NCI-H146 treated with DMSO at 0.1 percent for 48 hours (cell line): ENCODE results near the gene WSCD1.

Experiments
- DNase-seq: peaks from one replicate; lab custom pipeline; 2025; ENCODE audit not compliant: unreplicated experiment; lab: John Stamatoyannopoulos, UW

WSCD1 gene

DNA sequence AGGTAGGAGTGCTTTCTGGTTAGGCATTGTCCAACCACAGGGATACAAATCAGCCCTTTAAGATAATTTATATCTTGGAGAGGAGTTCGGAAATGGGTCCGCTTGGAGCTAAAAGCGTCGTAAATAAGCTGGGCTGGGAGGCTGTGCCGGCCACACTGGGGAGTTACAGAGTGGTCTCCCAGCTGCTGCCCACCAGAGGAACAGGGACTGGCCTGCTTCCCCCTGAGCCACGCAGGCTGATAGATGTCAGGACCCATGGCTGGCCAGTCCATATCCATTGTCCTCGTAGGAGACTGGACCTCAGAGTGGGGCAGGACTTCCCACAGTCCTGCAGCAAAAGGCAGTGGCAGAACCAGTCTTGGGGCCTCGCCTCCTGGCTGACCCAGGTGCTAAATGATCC is 12.6 kb upstream of the WSCD1 start:
- DNase-seq, result no peak

DNA sequence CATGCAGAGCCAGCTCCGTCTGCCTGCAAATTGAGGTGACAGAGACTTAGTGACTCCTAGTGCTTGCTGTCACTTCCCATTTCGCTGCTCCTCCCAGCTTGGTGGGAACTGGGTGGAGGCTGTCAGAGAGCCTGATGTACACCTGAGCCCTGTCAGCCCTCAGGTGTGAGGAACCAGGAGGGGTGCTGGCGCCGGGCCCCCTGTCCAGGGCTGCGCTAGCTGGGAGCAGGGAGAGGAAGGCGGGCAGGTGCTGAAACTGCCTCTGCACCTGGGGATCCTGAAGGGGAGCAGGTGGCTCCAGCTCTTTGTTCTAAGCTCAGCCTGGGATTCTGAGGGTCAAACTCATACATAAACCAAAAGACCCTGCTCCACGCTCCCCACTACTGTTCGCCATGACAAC is 10.8 kb upstream of the WSCD1 start:
- peak; percentile 29 for DNase-seq

DNA sequence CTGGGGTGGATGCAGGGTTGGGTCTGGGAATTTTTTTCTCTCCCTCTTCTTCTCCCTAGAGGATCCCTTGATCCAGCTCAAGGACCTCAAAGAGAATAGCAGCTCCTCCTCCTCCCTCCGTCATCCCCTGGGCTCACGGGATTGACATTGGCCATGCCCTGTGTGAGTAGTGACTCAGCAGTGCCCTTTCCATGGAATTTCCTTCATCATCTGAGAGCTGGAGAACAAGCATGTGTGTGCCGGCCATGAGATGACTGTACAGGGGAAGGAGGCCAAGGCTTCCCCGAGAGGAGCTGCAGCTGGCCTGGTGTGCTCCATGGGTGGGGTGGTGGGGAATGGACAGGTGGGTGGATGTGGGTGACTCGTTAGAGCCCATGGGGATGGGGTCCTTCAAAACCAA is 8.9 kb upstream of the WSCD1 start:
- no peak for DNase-seq

DNA sequence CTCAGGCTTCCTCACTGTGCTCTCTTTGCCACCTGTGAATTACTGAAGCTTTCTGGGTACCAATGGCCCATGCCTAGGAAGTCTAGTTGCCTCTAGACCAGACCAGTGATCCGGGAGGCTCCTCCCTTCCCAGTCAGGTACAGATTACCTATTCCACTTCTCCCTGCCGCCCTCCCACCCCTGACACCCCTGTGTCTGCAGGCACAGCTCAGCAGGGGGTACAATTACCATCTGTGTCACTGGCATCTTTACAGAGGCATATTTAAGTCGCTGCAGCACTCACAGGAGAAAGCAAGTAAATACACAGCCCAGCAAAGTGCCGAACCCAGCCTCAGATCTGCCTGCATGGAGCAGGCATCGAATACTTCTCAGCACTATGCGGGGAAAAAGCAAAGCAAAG is 5.3 kb upstream of the WSCD1 start:
- DNase-seq, result peak; percentile 39

DNA sequence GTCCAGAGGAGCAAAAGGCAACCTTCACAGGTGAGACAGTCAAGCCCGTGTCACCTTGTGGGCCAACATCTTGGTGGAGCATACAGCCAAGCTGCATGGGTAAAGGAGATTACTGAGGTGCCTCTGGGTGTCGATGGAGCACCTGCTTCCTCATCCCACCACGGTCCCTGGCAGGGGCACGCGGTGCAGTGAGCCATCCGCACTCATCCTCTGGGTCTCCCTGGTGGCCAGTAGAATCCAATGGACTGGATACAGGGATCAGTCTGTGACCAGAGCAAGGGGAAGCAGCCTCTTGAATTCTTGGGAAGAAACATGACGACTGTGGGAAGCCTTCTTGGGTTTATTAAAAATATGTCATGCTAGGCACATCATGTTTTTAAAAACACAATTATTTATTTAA is 4.8 kb upstream of the WSCD1 start:
- DNase-seq, result no peak

DNA sequence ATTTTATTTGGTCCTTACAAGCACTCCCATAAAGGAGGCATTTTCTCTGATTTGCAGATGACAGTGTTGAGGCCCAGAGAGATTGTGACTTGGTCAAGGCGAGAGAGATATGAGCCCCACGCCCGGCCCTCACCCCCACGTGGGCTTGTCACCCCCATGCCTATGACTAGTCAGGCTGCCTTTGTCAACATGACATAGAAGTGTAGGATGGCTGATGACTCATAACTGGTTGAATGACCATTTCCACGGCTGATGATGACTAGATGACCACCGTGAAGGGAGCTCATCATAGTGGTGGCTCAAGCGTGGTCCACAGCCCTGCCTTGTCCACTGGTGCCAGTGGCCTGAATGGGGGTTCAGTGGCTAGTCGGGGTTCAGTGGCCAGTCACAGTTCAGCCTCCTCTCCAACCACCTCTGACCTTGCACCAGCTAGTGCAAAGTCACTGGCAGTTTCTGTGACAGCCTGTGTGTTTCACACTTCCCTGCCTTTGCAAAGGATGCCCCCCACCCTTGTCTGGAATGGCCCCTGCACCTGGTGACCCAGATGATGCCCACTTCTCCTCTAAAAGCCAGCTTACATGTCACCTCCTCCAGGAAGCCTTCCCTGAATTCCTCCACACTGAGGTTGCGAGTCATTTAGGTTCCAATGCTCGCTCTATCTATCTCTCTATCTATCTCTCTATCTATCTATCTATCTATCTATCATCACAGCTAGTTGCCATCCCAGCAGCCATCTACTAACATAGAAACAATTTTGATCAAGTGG is 3.8 kb upstream of the WSCD1 start:
- no peak for DNase-seq

DNA sequence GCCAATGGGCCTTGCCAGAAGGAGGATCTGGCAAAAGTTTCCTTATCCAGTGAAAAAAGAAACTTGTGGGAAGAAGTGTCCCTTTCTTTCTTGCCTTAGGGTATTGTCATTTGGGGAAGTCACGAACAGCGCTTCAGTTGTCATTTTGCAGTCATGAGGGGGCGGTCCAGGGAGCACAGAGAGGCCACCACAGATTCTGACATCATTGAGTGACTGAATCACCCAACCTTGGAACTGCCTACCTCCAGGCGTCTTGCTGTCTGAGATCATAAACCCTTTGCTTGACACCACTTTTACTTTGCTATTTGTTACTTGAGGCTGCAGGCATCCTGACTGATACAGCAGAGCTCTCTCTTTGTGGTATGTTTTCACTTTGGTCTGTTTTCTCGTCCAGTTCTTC is 3.1 kb upstream of the WSCD1 start:
- no peak for DNase-seq

DNA sequence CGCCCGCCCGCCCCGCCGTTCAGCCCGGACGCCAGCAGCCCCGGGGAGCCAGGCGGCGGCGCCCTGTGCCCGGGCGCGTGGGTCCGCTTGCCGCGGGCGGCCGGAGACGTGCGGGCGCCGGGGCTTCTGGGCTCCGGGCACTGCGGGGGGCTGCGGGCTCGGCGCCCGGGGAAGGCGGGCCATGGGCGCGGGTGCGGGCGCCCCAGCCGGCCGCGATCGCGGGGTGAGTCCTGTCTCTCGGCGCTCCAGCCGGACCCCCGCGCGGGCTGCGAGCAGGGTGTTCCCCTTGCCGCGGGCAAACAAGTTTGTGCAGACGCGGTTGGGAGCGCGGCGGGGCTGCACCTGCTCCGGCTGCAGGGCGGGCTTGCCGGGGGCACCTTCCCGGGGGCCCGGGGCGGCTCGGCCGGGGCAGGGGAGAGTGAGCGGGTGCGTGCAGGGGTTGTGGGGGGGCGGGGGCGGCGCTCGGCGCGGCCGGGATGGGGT is 292 bp downstream of the WSCD1 start:
- no peak for DNase-seq

DNA sequence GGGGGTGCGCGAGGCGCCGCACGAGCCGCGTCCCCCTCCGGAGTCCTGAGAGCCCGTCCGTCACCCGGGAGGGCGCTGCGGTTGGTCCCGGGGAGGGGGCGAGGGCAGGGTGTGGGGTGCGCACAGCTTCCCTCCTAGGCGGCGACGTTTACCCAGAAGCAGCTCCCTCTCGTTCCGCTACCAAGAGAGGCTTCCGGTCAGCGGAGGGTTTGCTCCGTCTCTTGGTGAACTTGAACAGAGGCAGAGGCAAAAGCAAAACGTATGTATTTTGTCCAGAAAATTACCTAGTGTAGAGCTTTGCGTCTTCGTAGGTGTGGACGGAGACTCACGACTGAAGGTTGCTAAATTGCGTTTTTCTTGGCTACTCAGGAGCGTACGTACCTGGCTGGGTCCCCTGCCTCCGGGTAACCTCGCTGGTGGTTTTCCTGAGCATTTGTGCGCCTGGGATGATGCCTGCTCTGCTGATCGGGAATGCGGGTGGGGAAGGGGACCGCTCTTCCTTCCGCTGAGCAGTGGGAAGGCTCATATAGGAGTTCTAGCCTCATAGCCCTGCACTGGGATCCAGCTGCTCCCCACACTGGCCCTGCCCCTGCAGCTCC is 833 bp downstream of the WSCD1 start:
- DNase-seq, result peak; percentile 13

DNA sequence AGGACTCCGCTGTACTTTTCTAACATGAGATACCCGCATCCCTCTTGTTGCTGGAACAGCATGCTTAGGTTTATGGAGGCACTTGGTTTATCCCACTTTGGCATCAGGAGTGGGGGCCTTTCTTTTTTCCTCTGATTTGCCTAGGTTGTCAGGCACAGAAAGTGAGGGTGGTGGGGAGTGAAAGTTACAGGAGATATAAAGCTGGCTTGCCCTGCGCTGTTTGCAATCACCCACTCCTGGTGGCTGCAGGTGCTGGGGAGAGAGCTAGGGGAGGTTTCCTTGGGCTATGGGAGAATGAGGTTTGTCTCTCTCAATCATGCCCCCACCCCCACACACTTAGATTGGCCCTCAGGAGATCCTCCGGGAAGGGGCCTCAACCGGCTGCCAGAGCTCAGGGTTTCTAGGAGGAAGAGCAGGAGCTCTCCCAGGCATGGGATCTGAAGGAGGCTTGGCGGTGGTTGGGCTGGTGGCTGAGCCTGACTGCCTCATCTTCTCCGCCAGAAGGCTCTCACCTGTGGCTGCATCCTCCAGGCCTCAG is 1.4 kb downstream of the WSCD1 start:
- no peak for DNase-seq

DNA sequence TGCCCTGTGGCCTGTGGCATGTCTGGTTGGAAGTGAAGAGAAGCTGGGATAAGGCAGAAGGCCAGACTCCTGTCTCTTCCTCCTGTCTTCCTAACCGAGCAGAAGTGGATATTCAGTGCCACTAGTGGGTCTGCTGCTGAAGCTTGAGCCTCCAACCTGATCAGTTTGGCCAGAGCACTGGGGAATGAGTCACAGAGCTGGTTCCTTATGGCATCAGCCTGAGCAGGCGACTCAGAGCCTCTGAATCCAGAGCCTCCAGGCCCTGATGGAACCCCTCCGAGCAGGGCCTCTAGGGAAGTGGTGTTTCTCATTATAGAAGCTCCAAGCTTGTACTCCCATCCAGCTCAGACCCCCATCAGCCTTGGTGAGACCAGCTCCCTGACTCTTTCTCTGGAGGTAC is 2.0 kb downstream of the WSCD1 start:
- DNase-seq, result no peak

DNA sequence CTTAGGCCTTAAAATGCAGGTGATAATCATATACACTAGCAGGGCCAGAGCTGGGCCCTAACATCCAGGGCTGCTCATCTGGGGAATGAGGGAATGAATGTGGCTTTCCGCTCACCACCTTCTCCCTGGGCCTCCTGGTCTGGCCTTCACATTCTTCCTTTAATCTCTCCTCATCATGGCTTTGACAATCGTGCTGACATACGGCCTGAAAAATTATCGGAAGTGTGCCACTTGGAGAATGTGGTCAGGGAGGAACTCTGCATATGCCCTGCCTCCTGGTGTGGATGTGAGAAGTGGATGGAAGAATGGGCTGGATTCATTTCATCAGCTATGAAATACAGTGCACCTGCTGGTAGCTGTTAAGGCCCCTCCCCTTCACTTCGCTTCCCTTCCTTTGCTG is 2.4 kb downstream of the WSCD1 start:
- DNase-seq, result no peak

DNA sequence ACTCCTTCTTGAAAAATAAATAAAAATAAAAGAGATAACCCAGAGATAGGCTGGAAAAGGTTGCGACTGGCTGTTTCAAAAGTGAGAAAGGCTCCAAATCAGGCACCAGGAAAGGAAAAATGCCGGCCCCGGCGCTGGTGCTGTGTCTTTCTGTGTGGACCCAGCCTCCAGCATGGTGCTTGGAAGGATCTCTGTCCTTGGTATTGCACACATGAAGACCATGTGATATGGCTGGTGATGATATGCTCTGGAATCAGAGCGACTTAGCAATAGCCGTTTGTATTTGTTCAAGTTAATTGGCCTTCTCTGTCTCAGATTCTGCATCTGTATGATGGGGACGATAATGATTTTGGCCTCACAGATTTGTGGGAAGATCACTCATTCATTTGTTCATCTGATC is 3.4 kb downstream of the WSCD1 start:
- no peak for DNase-seq

DNA sequence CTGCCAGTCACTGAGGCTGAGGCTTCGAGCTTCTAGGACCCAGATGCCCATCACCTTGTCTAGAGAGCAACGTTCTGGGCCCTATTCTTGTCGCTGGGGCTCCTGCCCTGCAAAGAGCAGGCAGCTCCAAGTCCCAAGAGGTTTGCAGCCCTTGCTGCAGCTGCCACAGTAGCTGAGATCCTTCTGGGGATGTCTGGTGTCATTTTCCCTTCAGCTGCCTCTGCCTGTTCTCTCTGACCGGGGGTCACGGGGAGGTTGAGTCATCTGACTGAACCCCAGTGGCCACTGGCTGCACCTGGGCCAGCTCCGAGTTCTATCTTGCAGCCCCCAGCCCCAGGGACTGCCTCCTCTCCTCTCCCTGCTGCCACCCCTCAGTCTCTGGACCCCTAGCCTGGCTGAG is 4.9 kb downstream of the WSCD1 start:
- DNase-seq, result no peak

DNA sequence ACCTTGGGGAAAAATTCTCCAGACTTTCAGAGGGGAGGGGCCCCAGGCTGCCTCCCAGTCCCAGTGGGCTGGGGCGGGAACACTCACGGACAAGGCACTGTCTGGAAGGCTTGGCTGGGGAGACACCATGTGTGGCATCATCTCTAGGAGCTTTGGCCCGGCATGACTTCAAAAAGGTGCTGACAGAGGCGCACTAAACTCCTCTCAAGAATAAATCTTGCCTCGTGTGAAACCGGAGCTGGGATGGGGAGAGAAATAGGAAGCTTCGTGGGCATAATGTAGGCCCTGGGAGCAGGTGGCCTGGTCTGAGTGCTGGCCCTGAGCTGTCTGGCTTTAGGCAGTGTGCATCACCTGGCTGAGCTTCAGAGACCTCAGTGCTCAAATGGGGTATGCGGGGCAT is 5.7 kb downstream of the WSCD1 start:
- DNase-seq, result no peak

DNA sequence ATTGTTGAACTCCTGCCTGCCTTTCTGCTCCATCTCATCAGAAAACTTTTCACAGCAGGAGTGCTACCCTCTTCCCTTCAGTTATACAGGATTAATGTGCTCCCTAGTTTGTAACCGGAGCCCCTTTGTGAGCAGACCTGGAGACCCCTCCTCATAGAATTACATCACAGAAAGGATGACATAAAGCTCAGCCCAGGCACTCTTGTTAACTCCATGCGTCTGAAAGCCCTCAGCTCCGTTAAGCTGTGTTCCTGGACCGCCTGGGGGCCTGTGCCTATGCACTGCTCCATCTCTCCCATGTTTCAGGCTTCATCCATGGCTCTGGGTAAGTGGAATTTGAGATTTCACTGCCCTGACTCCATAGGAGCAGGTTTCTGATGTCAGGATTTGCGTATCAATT is 7.6 kb downstream of the WSCD1 start:
- DNase-seq, result no peak

DNA sequence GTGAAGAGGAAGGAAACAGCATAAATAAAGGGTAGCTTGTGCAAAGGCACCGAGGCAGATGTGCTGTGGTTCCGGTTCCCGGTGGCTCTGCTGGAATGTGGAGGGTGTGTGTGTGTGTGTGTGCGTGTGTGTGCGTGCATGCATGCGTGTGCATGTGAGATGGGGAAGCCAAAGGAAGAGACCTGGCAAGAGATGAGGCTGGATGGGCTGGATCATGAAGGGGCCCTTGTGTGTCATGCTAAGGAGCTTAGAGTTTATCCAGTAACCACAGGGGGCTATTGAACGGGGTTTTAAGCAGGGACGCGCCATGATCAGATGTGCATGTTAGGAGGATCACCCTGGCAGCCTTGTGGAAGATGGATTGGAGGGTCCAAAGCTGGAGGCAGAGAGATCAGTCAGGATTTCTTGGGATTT is 8.3 kb downstream of the WSCD1 start:
- no peak for DNase-seq

DNA sequence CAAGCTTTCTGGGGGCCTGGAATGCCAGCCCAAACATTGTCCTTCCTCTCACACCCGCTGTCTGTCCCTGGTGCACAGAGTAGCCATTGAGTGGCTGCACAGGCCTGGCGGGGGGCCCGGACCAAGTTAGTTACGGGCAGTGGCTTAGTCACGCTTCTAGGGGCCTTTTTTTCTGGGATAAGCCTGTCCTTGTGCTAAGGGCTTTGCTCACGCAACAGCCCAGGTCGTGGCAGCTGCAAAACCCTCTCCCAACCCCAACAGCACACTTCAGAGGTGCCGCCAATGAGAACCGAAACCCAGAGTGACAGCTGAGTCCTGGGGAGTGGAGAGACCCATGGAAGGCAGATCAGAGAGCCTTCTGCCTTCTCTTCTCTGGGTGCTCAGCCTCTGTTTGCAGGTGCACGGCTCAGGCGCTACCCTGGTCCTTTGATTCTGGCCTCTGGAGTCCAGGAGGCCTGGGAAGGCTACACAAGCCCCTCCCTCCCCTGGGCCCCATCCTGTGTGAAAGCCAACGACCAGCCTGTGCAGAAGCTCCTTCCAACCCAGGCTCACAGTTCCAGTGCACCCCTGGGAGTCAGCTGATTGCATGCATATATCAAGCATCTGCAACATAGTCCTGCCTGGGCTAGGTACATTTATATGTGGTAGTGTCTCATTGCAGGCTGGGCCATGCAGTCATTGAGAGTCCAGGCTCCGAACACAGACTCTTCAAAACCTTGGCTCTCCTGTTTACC is 9.1 kb downstream of the WSCD1 start:
- DNase-seq, result no peak

DNA sequence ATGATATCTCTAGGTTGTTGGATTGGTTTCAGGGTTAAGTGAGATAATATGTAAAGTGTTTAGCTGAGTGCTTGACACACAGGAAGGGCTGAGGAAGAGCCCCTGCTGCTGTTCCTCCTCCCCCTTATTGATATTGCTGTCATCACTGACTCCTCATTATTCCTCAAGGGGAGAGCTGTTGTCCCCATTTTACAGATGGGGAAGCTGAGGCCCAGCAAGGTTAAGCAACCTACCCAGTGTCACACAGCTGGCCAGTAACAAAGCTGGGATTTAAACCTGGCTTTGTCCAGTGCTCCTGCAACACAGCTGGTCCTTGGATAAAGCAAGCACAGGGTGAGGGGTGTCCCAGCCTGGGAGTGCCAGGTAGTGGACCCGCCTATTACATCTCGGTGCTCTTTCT is 9.8 kb downstream of the WSCD1 start:
- no peak for DNase-seq

DNA sequence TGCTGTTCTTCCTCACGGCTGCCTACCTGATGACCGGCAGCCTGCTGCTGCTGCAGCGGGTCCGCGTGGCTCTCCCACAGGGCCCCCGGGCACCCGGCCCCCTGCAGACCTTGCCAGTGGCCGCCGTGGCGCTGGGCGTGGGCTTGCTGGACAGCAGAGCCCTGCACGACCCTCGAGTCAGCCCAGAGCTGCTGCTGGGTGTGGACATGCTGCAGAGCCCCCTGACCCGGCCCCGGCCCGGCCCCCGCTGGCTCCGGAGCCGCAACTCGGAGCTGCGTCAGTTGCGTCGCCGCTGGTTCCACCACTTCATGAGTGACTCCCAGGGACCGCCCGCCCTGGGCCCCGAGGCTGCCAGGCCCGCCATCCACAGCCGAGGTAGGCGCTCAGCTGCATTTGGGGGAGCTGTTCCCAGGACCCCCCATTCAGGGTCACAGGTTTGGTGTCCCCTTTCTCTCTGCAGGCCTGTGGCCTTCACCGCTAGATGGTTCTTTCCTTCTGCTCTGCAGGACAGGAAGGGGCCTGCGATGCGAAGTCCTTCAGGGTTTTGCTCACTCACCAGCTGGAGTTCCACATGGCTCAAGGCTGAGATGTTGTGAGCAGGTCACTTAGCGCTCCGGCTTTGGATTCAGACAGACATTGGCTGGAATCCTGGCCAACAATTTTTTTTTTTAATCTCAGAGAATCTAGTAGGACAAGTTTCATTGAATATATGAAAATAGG is 10.7 kb downstream of the WSCD1 start:
- no peak for DNase-seq

DNA sequence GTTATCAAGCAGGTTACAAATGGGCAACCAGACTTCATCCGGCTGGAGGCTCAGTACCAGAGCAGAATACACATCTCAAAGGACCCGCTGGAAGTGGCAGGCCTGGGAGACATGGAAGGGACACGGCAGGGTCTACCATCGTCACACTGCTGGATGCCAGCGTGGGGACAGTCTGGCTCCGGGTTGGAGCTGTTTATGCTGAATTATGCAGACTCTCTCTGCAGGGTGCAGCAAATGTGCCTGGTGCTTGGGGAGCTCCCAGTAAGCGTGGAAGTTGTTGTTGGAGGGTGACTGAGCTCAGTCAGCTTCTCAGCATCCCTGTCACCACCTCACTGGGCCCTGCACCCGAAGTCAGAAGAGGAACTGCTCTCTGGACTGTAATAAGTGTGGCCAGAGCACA is 12.2 kb downstream of the WSCD1 start:
- DNase-seq, result no peak
